ENCODE results near the gene FUBP1. TPM values are rescaled to one million over a fixed set of nuclear protein-coding genes. Genes with fewer than 3 reads are reported as not detected.
"Not testable (repeated sequence)": the region's sequence is repeated elsewhere in the genome, so short reads cannot be mapped to it uniquely, and the experiment has no call there.

Gene FUBP1
- total and polyA plus RNA-seq, 2 donors from 2014 or later, result 63.7 to 151 TPM

DNA sequence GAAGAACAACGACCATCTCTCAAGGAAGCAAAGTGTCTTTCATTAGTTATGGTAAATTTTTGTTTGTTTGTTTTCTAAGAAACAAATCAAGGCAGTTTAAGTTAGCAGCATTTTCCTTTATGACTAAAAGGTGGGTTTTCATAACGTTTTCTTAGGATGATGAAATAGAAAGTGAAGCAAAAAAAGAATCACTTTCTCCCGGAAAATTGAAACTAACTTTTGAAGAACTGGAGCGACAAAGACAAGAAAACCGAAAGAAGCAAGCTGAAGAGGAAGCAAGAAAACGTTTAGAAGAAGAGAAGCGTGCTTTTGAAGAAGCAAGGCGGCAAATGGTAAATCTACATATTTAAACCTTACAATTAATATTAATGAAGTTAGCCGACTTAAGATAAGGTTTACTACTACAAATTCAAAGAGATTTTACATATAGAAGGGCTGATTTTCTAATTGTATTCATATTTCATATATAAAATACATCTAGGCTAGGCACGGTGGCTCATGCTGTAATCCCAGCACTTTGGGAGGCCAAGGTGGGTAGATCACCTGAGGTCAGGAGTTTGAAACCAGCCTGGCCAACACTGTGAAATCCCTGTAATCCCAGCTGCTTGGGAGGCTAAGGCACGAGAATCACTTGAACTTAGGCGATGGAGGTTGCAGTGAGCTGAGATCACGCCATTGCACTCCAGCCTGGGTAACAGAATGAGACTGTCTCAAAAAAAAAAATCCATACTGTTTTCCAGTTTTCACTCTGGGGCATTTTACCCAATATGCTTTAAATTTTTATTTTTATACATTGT lies 52.1 kb downstream of the FUBP1 start:
- intact Hi-C loops (cut with DNase I), result no loop called here
- TF ChIP-seq, protein P1, sequence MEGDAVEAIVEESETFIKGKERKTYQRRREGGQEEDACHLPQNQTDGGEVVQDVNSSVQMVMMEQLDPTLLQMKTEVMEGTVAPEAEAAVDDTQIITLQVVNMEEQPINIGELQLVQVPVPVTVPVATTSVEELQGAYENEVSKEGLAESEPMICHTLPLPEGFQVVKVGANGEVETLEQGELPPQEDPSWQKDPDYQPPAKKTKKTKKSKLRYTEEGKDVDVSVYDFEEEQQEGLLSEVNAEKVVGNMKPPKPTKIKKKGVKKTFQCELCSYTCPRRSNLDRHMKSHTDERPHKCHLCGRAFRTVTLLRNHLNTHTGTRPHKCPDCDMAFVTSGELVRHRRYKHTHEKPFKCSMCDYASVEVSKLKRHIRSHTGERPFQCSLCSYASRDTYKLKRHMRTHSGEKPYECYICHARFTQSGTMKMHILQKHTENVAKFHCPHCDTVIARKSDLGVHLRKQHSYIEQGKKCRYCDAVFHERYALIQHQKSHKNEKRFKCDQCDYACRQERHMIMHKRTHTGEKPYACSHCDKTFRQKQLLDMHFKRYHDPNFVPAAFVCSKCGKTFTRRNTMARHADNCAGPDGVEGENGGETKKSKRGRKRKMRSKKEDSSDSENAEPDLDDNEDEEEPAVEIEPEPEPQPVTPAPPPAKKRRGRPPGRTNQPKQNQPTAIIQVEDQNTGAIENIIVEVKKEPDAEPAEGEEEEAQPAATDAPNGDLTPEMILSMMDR (IDR thresholded peaks at IDR 0.05; ENCODE audit: borderline replicate concordance, extremely low read depth, insufficient read depth), result no peak

DNA sequence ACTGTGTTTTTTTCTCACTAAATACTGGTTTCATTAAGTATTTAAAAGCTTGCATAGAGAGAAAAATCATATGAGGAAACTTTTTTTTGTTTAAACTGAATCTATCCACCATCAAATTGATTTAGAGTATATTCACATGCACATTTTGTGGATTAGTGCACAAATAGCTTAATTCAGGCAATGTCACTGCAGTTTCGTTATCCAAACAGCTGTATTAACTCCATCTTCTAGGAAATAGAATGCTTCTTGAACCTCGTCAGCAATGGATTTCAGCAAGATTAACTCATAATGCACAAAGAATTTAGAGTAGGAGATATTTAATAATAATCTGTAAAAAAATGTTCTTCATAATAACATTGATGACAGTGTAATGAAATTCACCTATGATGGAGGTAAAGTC lies 52.9 kb downstream of the FUBP1 start:
- intact Hi-C loops (cut with DNase I), result no loop called here
- Histone ChIP-seq H3K9ac (ENCODE audit: low read length in 3 of 3) (no peak overlapping the region), H3K27ac (ENCODE audit: low read depth in 2 of 2, low read length in 2 of 2) (no peak overlapping the region), H3K4me1 (ENCODE audit: control insufficient read depth in 2 of 3, insufficient read depth in 2 of 3, low read depth in 1 of 3, low read length in 3 of 3) (no peaks in the 10 kb centered on the region), H3K27me3 (ENCODE audit: control insufficient read depth, insufficient read depth, low read length) (no peaks in the 10 kb centered on the region), H3K4me3 (ENCODE audit: low read length in 3 of 3) (no peak overlapping the region), H3K9me3 (ENCODE audit: control insufficient read depth in 2 of 3, insufficient read depth in 1 of 3, low read length in 3 of 3) (no peaks in the 10 kb centered on the region), H3K36me3 (ENCODE audit: control insufficient read depth in 2 of 3, insufficient read depth in 3 of 3, low read length in 3 of 3) (peaks cover 0 to 2% (median 0%) of the 10 kb centered on the region in 3 donors)
- no peak for FAIRE-seq
- peak in 1 of 5 donors; percentile 21 for DNase-seq
- TF ChIP-seq, protein P1 (IDR thresholded peaks at IDR 0.05; ENCODE audit: borderline replicate concordance, extremely low read depth, insufficient read depth), result no peak

More for the DNA sequence above, 52.1 kb downstream of the FUBP1 start:
- Histone ChIP-seq H3K27me3 (ENCODE audit: control insufficient read depth, insufficient read depth, low read length) (no peaks in the 10 kb centered on the region), H3K4me3 (ENCODE audit: low read length in 3 of 3) (no peak overlapping the region), H3K4me1 (ENCODE audit: control insufficient read depth in 2 of 3, insufficient read depth in 2 of 3, low read depth in 1 of 3, low read length in 3 of 3) (no peaks in the 10 kb centered on the region), H3K9ac (ENCODE audit: low read length in 3 of 3) (no peak overlapping the region), H3K27ac (ENCODE audit: low read depth in 2 of 2, low read length in 2 of 2) (no peak overlapping the region), H3K9me3 (ENCODE audit: control insufficient read depth in 2 of 3, insufficient read depth in 1 of 3, low read length in 3 of 3) (no peaks in the 10 kb centered on the region), H3K36me3 (ENCODE audit: control insufficient read depth in 2 of 3, insufficient read depth in 3 of 3, low read length in 3 of 3) (peaks cover 0 to 2% (median 0%) of the 10 kb centered on the region in 3 donors)
- DNase-seq, result no peak
- no peak for FAIRE-seq

DNA sequence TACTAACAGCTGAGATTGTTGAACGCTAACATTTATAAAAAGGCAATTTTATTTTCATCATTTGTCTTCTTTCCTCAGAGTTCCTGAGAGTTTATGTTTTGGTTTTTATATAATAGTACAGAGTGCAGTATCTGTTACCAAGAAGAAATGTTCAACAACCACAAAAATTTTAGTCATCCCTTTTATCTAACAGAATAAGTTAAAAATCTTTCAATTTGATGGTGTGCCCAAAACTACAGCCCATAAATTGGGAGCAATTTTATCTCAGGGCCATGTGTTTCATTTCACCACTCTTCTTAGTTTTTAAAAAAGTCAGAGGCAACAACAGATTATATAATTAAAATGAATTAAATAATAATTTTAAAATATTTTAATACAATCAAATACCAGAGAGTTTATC lies 53.4 kb downstream of the FUBP1 start:
- no peak overlapping the region for H3K9ac ChIP-seq (ENCODE audit: low read length in 3 of 3)
- peak in 1 of 5 donors; percentile 46 for DNase-seq
- TF ChIP-seq, protein P1 (IDR thresholded peaks at IDR 0.05; ENCODE audit: borderline replicate concordance, extremely low read depth, insufficient read depth), result no peak
- H3K4me1 ChIP-seq (ENCODE audit: control insufficient read depth in 2 of 3, insufficient read depth in 2 of 3, low read depth in 1 of 3, low read length in 3 of 3), result no peaks in the 10 kb centered on the region
- FAIRE-seq, result no peak
- H3K9me3 ChIP-seq (ENCODE audit: control insufficient read depth in 2 of 3, insufficient read depth in 1 of 3, low read length in 3 of 3), result no peaks in the 10 kb centered on the region
- no peak overlapping the region for H3K4me3 ChIP-seq (ENCODE audit: low read length in 3 of 3)
- H3K27ac ChIP-seq (ENCODE audit: low read depth in 2 of 2, low read length in 2 of 2), result no peak overlapping the region
- intact Hi-C loops (cut with DNase I), result no loop called here
- H3K27me3 ChIP-seq (ENCODE audit: control insufficient read depth, insufficient read depth, low read length), result no peaks in the 10 kb centered on the region
- H3K36me3 ChIP-seq (ENCODE audit: control insufficient read depth in 2 of 3, insufficient read depth in 3 of 3, low read length in 3 of 3), result peaks cover 0 to 1% (median 0%) of the 10 kb centered on the region in 3 donors

DNA sequence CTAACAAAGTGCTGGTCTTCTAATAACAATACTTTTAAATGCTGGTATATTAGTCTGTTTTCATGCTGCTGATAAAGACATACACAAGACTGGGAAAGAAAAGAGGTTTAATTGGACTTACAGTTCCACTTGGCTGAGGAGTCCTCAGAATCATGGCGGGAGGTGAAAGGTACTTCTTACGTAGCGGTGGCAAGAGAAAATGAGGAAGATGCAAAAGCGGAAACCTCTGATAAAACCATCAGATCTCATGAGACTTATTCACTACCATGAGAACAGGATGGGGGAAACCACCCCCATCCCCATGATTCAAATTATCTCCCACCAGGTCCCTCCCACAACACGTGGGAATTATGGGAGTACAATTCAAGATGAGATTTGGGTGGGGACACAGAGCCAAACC lies 60.0 kb downstream of the FUBP1 start:
- intact Hi-C loops (cut with DNase I); FAIRE-seq; DNase-seq: not testable (repeated sequence)

More for the DNA sequence above, 60.0 kb downstream of the FUBP1 start:
- H3K4me1 ChIP-seq (ENCODE audit: control insufficient read depth in 2 of 3, insufficient read depth in 2 of 3, low read depth in 1 of 3, low read length in 3 of 3); H3K36me3 ChIP-seq (ENCODE audit: control insufficient read depth in 2 of 3, insufficient read depth in 3 of 3, low read length in 3 of 3); H3K27me3 ChIP-seq (ENCODE audit: control insufficient read depth, insufficient read depth, low read length); H3K4me3 ChIP-seq (ENCODE audit: low read length in 3 of 3); H3K27ac ChIP-seq (ENCODE audit: low read depth in 2 of 2, low read length in 2 of 2); H3K9me3 ChIP-seq (ENCODE audit: control insufficient read depth in 2 of 3, insufficient read depth in 1 of 3, low read length in 3 of 3); H3K9ac ChIP-seq (ENCODE audit: low read length in 3 of 3): not testable (repeated sequence)
